ENCODE data around the gene SDK1. TPM values are rescaled to one million over a fixed set of nuclear protein-coding genes. Genes with fewer than 3 reads are reported as not detected.

SDK1 gene
- total and polyA plus RNA-seq, 10 of the 15 experiments (the other 5 are each of a cell fraction or from before 2014, with no cell fraction given) = 0.14 to 0.33 TPM; not detected in 8

DNA sequence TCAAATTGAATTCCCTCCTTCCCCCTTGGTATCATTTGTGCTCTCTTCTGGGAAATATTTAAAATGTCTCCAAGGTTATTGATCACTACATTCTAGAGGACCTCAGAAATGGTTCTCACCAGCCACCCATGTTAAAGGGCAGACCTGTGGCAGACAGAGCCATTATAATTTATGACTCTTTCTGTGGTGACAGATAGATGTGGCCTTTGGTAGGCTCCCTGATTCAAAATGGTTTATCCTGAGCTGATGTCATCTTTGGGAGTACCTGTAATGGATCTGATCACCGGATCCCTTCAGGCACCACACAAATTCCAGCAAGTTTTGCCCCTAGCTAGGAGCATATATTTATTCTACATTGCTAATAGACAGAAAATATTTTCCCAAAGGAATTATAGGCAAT lies 267.5 kb downstream of the SDK1 start:
- ChIA-PET POLR2A (no interaction called here), SMC1A (ENCODE audit: uncharacterized antibody, unreplicated experiment) (no interaction called here), RAD21 (ENCODE audit: unreplicated experiment) (no interaction called here), CTCF (interaction anchor here (0.6 kb wide), 1 partner anchor 12 kb away, joined by 3 read pairs; no protein-coding TSS in a partner anchor)
- Histone ChIP-seq H3K4me3 (no peak overlapping the region), H4K20me1 (ENCODE audit: control insufficient read depth, insufficient read depth) (no peaks in the 10 kb centered on the region), H3K4me1 (ENCODE audit: control insufficient read depth, insufficient read depth, low read length) (no peaks in the 10 kb centered on the region), H3K27ac (ENCODE audit: control insufficient read depth, insufficient read depth) (no peak overlapping the region), H3K27me3 (replicated peaks in 1 of 2; ENCODE audit: control insufficient read depth in 2 of 2, insufficient read depth in 2 of 2, low read length in 1 of 2) (no peaks in the 10 kb centered on the region), H3K9me3 (replicated peaks; ENCODE audit: control insufficient read depth, insufficient read depth, low read length) (no peaks in the 10 kb centered on the region), H3K4me2 (ENCODE audit: control insufficient read depth, insufficient read depth) (no peak overlapping the region), H2AFZ (ENCODE audit: control insufficient read depth, low read depth, low read length) (no peak overlapping the region), H3K9ac (ENCODE audit: control insufficient read depth, insufficient read depth, low read length) (no peak overlapping the region), H3K79me2 (ENCODE audit: control insufficient read depth, insufficient read depth, low read length) (no peaks in the 10 kb centered on the region), H3K36me3 (ENCODE audit: control insufficient read depth in 2 of 2, insufficient read depth in 2 of 2, low read length in 1 of 2) (no peaks in the 10 kb centered on the region)
- BruUV-seq (replicated peaks) = no TSS peak
- ATAC-seq = no peak
- in situ Hi-C loops (cut with MboI) = no loop called here
- no peak for FAIRE-seq
- intact Hi-C loops (cut with micrococcal nuclease; ENCODE audit: unreplicated experiment) = no loop called here
- DNase-seq (ENCODE audit: low read depth, low spot score) = no peak
- 0% methylated on average over 1 of the region's 1 CpG for WGBS (ENCODE audit: insufficient coverage, insufficient replicate concordance, low lambda C conversion rate, missing lambda C conversion rate)
- TF ChIP-seq PAX8 (IDR thresholded peaks at IDR 0.05) (no peak), NR2C2 (IDR thresholded peaks at IDR 0.05; ENCODE audit: borderline replicate concordance, control insufficient read depth, insufficient read length, low read depth) (no peak), ZNF207 (IDR thresholded peaks at IDR 0.05; ENCODE audit: borderline replicate concordance) (no peak), FOXK2 (IDR thresholded peaks at IDR 0.05) (no peak), POLR2AphosphoS5 (IDR thresholded peaks at IDR 0.05; ENCODE audit: low read length) (no peak), CREM (IDR thresholded peaks at IDR 0.05; ENCODE audit: low read depth) (no peak), MTA2 (IDR thresholded peaks at IDR 0.05; ENCODE audit: low read depth) (no peak), STAT1 (conservative IDR thresholded peaks at IDR 0.05) (no peak), HDAC2 (IDR thresholded peaks at IDR 0.05) (no peak), EGR1 (IDR thresholded peaks at IDR 0.05; ENCODE audit: borderline replicate concordance in 1 of 2, low read depth in 2 of 2, low read length in 2 of 2) (no peak), CBFB (IDR thresholded peaks at IDR 0.05; ENCODE audit: low read depth) (no peak)
- TF ChIP-seq, protein P1, sequence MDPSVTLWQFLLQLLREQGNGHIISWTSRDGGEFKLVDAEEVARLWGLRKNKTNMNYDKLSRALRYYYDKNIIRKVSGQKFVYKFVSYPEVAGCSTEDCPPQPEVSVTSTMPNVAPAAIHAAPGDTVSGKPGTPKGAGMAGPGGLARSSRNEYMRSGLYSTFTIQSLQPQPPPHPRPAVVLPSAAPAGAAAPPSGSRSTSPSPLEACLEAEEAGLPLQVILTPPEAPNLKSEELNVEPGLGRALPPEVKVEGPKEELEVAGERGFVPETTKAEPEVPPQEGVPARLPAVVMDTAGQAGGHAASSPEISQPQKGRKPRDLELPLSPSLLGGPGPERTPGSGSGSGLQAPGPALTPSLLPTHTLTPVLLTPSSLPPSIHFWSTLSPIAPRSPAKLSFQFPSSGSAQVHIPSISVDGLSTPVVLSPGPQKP (IDR thresholded peaks at IDR 0.05; ENCODE audit: low read depth, low read length) = no peak
- TF ChIP-seq, protein P2, sequence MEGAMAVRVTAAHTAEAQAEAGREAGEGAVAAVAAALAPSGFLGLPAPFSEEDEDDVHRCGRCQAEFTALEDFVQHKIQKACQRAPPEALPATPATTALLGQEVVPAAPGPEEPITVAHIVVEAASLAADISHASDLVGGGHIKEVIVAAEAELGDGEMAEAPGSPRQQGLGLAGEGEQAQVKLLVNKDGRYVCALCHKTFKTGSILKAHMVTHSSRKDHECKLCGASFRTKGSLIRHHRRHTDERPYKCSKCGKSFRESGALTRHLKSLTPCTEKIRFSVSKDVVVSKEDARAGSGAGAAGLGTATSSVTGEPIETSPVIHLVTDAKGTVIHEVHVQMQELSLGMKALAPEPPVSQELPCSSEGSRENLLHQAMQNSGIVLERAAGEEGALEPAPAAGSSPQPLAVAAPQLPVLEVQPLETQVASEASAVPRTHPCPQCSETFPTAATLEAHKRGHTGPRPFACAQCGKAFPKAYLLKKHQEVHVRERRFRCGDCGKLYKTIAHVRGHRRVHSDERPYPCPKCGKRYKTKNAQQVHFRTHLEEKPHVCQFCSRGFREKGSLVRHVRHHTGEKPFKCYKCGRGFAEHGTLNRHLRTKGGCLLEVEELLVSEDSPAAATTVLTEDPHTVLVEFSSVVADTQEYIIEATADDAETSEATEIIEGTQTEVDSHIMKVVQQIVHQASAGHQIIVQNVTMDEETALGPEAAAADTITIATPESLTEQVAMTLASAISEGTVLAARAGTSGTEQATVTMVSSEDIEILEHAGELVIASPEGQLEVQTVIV (IDR thresholded peaks at IDR 0.05; ENCODE audit: borderline replicate concordance, partially characterized antibody) = no peak
- TF ChIP-seq, protein P3, sequence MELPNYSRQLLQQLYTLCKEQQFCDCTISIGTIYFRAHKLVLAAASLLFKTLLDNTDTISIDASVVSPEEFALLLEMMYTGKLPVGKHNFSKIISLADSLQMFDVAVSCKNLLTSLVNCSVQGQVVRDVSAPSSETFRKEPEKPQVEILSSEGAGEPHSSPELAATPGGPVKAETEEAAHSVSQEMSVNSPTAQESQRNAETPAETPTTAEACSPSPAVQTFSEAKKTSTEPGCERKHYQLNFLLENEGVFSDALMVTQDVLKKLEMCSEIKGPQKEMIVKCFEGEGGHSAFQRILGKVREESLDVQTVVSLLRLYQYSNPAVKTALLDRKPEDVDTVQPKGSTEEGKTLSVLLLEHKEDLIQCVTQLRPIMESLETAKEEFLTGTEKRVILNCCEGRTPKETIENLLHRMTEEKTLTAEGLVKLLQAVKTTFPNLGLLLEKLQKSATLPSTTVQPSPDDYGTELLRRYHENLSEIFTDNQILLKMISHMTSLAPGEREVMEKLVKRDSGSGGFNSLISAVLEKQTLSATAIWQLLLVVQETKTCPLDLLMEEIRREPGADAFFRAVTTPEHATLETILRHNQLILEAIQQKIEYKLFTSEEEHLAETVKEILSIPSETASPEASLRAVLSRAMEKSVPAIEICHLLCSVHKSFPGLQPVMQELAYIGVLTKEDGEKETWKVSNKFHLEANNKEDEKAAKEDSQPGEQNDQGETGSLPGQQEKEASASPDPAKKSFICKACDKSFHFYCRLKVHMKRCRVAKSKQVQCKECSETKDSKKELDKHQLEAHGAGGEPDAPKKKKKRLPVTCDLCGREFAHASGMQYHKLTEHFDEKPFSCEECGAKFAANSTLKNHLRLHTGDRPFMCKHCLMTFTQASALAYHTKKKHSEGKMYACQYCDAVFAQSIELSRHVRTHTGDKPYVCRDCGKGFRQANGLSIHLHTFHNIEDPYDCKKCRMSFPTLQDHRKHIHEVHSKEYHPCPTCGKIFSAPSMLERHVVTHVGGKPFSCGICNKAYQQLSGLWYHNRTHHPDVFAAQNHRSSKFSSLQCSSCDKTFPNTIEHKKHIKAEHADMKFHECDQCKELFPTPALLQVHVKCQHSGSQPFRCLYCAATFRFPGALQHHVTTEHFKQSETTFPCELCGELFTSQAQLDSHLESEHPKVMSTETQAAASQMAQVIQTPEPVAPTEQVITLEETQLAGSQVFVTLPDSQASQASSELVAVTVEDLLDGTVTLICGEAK (IDR thresholded peaks at IDR 0.05; ENCODE audit: borderline replicate concordance) = no peak
- TF ChIP-seq, protein P4, sequence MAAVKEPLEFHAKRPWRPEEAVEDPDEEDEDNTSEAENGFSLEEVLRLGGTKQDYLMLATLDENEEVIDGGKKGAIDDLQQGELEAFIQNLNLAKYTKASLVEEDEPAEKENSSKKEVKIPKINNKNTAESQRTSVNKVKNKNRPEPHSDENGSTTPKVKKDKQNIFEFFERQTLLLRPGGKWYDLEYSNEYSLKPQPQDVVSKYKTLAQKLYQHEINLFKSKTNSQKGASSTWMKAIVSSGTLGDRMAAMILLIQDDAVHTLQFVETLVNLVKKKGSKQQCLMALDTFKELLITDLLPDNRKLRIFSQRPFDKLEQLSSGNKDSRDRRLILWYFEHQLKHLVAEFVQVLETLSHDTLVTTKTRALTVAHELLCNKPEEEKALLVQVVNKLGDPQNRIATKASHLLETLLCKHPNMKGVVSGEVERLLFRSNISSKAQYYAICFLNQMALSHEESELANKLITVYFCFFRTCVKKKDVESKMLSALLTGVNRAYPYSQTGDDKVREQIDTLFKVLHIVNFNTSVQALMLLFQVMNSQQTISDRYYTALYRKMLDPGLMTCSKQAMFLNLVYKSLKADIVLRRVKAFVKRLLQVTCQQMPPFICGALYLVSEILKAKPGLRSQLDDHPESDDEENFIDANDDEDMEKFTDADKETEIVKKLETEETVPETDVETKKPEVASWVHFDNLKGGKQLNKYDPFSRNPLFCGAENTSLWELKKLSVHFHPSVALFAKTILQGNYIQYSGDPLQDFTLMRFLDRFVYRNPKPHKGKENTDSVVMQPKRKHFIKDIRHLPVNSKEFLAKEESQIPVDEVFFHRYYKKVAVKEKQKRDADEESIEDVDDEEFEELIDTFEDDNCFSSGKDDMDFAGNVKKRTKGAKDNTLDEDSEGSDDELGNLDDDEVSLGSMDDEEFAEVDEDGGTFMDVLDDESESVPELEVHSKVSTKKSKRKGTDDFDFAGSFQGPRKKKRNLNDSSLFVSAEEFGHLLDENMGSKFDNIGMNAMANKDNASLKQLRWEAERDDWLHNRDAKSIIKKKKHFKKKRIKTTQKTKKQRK (IDR thresholded peaks at IDR 0.05; ENCODE audit: low read depth, low read length) = no peak

Data from GM12878 (cell line).